Fibroblast of pulmonary artery (primary cell): Measurements from ENCODE around the gene CCDC127.
"Not testable (repeated sequence)": the region's sequence is repeated elsewhere in the genome, so short reads cannot be mapped to it uniquely, and the experiment has no call there.

Experiments used
- DNase-seq: peaks from one replicate; pipeline ENCODE4 v3.0.0-alpha.2; 2010; ENCODE audit warnings: low read depth
- H3K4me3 ChIP-seq: replicated peaks from 2 replicates; pipeline ENCODE4 v1.5.1; 2011; ENCODE audit warnings: low read depth, mild to moderate bottlenecking, control low read depth, low read length, moderate library complexity
- TF ChIP-seq, protein P1 (sequence below): IDR thresholded peaks from 2 replicates; pipeline ENCODE4 v1.5.1; 2011; ENCODE audit warnings: mild to moderate bottlenecking, control low read depth, low read length, inconsistent platforms; ENCODE audit errors: missing control alignments

Gene CCDC127

DNA sequence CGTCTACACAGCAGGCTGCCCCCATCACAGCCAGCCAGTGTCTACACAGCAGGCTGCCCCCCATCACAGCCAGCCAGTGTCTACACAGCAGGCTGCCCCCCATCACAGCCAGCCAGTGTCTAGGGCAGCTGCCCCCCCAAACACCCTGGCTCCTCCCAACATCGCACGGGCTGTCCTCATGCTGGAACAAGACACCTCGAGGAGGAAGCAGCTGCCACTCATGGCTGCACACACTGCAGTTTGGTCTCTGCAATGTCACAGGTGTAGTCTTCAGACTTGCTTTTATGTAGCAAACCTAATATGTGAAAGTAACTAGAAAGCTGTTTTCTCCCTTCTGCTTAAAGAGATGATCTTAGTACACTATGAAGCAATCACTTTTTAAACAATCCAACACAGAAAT, 17.0 kb downstream of the CCDC127 start:
- TF ChIP-seq, protein P1, sequence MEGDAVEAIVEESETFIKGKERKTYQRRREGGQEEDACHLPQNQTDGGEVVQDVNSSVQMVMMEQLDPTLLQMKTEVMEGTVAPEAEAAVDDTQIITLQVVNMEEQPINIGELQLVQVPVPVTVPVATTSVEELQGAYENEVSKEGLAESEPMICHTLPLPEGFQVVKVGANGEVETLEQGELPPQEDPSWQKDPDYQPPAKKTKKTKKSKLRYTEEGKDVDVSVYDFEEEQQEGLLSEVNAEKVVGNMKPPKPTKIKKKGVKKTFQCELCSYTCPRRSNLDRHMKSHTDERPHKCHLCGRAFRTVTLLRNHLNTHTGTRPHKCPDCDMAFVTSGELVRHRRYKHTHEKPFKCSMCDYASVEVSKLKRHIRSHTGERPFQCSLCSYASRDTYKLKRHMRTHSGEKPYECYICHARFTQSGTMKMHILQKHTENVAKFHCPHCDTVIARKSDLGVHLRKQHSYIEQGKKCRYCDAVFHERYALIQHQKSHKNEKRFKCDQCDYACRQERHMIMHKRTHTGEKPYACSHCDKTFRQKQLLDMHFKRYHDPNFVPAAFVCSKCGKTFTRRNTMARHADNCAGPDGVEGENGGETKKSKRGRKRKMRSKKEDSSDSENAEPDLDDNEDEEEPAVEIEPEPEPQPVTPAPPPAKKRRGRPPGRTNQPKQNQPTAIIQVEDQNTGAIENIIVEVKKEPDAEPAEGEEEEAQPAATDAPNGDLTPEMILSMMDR: no peak
- no peak overlapping the region for H3K4me3 ChIP-seq
- no peak for DNase-seq

DNA sequence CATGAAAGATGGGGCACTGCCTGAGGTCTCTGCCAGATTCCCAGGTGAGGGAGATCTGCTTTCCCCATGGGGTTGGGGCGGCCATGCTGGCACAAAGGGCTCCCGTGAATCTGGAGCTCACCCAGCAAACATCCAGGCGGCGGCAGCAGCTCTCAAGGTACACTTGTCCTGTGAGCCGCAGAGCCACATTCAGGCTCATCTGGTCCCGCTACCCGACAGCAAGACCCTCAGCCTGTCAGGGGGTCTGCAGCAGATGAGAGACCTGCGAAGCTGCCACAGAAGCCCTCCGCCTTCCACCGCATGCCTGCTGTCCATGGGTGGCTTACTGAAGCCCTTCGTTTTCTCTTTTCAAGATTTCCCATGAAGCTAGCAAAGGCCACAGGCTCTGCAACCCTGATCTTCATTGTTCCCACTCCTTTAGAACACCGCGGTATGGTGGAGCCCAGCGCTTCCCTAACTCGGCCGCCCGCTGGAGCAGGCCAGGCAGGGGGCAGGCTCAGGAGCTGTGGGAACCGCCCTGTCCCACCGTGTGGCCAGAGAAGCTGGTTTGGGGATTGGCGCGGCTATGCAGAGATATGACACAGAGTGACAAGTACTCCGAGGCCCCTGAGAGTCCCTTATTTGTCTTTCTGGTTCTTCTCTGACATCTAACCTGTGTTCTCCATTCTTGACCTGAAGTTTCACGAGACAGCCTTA, 17.9 kb downstream of the CCDC127 start:
- DNase-seq: no peak
- TF ChIP-seq, protein P1: no peak
- H3K4me3 ChIP-seq: no peak overlapping the region

DNA sequence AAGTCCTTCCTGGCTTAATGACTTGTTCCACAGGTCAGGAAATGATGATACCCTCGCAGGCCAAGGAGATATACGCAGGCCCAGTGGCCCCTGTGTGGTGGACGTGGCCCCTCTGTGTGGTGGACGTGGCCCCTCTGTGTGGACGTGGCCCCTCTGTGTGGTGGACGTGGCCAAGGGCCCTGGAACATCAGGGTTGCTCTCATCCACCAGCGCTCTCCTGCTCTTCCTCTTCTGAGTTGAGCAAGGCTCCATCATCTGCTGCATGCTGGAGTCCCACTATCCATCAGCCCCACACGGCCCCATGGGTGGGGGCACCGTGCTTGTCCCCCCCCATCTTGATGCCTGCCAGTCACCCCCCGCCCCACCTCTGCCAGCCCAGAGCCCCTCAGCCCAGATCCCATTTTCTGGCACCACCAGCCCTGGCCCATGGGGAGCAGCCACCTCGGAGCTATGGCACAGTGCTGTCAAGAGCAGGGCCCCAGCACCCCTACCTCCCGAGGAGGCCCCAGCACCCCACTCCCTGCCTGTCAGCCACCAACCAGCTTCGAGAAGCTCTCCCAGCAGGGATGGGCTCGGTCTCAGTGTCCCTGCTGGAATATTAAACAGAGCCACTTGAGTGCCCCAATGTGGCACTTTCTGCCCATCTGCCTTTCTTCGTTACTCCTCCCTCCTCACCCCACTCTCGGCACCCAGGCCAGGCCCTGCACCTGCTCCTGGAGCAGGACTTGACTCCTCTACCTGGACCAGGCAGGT, 18.6 kb downstream of the CCDC127 start:
- no peak overlapping the region for H3K4me3 ChIP-seq
- DNase-seq: no peak
- TF ChIP-seq, protein P1: no peak

DNA sequence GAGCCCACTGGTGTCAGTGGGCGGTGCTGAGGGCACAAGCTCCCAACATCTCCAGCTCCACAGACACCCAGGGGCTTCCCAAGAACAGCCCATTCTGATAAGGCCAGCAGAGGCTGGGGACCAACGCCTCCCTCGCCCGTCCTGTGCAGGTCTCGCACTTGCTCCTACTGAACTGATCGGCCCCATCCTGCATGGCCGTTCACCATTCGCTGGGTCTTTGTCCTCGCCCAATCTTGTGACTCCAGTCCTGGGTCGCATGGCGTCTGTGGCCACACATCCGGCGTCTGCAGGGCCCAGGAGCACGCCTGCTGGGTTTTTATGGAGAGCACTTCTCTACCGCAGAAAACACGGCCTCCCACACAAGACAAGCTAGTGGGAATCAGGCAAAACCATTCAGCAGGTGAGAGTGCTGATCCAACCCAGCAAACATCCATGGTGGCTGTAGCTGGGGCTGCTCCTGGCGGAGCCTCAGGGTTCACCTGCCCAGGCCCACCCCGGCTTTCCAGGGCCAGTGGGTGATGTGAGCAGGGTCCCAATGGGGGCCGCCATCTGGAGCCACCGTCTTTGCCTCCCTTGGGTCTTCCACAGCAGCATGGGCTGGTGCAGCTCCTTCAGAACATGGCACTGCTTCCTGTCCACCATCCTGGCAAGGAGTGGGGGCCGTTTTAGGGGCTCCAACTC, 19.3 kb downstream of the CCDC127 start:
- no peak overlapping the region for H3K4me3 ChIP-seq
- TF ChIP-seq, protein P1: no peak
- DNase-seq: no peak

DNA sequence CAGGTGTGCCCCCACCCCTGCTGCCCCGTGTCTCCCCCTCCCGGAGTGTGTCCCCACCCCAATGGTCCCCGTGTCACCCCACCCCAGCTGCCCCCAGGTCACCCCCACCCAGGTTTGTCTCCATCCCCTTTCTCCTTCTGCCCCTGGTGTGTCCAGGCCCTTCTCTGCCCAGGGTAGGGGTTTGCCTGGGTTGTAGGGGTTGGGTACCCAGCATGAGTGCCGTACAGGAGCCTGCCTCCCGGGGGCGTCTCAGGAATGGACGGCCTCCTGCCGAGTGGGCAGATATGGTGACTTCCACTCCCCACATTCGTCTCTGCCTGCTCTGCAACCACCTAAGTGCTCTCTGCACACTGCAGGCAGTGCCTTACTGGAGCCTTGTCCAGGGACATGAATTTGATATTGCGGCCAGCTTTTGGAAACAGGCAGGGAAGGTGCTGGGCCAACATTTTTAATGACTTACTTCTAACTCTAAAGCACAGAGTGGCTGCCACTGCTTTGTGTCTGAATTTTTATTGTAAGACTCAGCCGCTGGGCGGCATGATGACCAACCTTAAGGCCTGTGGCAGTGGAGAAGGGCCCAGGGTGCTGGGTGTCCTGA, 20.0 kb downstream of the CCDC127 start:
- H3K4me3 ChIP-seq: no peak overlapping the region
- DNase-seq: no peak
- TF ChIP-seq, protein P1: no peak

DNA sequence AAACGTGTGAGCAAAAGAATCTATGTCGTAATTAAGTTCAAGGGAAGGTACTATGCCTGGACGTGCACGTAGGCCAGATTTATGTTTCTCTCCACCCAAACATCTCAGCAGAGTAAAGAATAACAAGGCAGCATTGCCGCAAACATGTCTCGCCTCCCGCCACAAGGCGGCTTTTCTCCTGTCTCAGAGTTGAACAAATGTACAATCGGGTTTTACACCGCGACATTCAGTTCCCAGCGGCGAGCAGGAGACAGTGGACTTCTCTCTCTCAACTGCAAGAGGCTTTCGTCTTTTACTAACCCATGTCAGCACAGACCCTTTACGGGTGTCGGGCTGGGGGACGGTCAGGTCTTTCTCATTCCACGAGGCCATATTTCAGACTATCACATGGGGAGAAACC, 20.9 kb downstream of the CCDC127 start:
- not testable (repeated sequence) for DNase-seq, H3K4me3 ChIP-seq

DNA sequence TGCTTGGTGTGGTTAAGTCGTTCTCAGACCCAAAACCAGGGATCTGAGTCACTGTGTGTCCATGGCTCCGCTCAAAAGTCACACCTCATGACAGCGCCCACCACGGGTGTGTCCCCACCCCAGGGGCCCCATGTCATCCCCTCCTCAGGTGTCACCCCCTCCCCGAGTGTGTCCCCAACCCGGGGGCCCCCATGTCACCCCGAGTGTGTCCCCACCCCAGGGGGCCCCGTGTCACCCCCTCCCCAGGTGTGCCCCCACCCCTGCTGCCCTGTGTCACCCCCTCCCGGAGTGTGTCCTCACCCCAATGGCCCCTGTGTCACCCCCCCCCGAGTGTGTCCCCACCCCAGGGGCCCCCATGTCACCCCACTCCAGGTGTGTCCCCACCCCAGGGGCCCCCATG, 21.6 kb downstream of the CCDC127 start:
- H3K4me3 ChIP-seq: no peak overlapping the region
- TF ChIP-seq, protein P1: no peak
- no peak for DNase-seq
